GM12878 (cell line): Measurements from ENCODE around the gene ERO1B.

Source experiments
- ASH2L ChIP-seq: fragments of 300-600, 200-600 bp; sonication (generic); IDR thresholded peaks from 2 replicates; pipeline ENCODE4 v1.6.1; 2017; ENCODE audit warnings: low read depth, mild to moderate bottlenecking, borderline replicate concordance
- BHLHE40 ChIP-seq, 2 experiments: fragments of 450-650 bp in 1 of 2; IDR thresholded peaks; 2 replicates each; pipeline ENCODE4 v1.6.1; 2011 to 2017; ENCODE audit warnings: low read depth in 2 of 2, borderline replicate concordance in 1 of 2, improper control_type of control experiment in 1 of 2, low read length in 1 of 2, mild to moderate bottlenecking in 1 of 2
- EZH2 ChIP-seq: IDR thresholded peaks from 2 replicates; pipeline ENCODE4 v1.6.1; 2012; ENCODE audit warnings: low read depth, mild to moderate bottlenecking, control low read depth, inconsistent platforms, low read length, borderline replicate concordance; ENCODE audit not compliant: control insufficient read depth
- NFYA ChIP-seq: IDR thresholded peaks from 2 replicates; pipeline ENCODE4 v1.6.1; 2011; ENCODE audit warnings: low read depth, mild to moderate bottlenecking, low read length, improper control_type of control experiment, borderline replicate concordance
- POLR2AphosphoS5 ChIP-seq: IDR thresholded peaks from 2 replicates; pipeline ENCODE4 v1.6.1; 2011; ENCODE audit warnings: mild to moderate bottlenecking, low read length, inconsistent platforms
- RFX5 ChIP-seq: IDR thresholded peaks from 2 replicates; pipeline ENCODE4 v1.6.1; 2011; ENCODE audit warnings: low read depth, low read length, improper control_type of control experiment
- SUZ12 ChIP-seq: fragments of 200-600 bp; sonication (generic); IDR thresholded peaks from one replicate; pipeline ENCODE4 v1.6.1; 2018; ENCODE audit warnings: antibody characterized with exemption, mild to moderate bottlenecking; ENCODE audit not compliant: unreplicated experiment
- TF ChIP-seq, protein P1 (sequence below), 3 experiments: IDR thresholded peaks in 2 of 3; conservative IDR thresholded peaks in 1 of 3; 2 replicates each; pipeline ENCODE4 v1.5.1; 2011; ENCODE audit warnings: low read depth in 3 of 3, low read length in 3 of 3, mild to moderate bottlenecking in 3 of 3, control low read depth in 2 of 3, moderate library complexity in 2 of 3, inconsistent platforms in 1 of 3, mixed read lengths in 1 of 3; ENCODE audit not compliant: control insufficient read depth in 2 of 3, insufficient read depth in 1 of 3; ENCODE audit errors: extremely low read depth in 1 of 3
- TF ChIP-seq, protein P2 (sequence below): IDR thresholded peaks from 2 replicates; pipeline ENCODE4 v1.6.1; 2012; ENCODE audit warnings: mild to moderate bottlenecking, low read depth, low read length

DNA sequence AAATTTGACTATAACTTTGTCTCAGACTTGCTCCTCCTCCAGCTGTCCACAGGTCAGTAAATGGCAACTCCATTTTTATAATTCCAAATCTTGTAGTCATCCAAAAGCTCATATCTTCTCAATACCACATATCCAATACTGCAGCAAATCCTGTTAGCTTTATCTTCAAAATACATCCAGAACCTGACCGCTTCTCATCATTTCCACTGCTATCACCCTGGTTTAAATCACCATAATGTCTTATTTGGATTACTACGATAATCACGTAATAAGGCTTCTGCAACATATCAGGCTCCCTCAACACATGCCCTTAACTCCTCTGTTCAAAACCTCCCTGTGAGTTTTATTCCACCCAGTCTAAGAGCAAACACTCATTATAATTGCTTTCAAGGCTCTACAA, 34.5 kb downstream of the ERO1B start:
- TF ChIP-seq NFYA (no peak), SUZ12 (no peak), BHLHE40 (IDR thresholded peaks at IDR 0.05; ENCODE audit: borderline replicate concordance in 1 of 2, low read depth in 2 of 2, low read length in 1 of 2) (no peak), POLR2AphosphoS5 (no peak), EZH2 (no peak), RFX5 (no peak), ASH2L (no peak)
- TF ChIP-seq, protein P1, sequence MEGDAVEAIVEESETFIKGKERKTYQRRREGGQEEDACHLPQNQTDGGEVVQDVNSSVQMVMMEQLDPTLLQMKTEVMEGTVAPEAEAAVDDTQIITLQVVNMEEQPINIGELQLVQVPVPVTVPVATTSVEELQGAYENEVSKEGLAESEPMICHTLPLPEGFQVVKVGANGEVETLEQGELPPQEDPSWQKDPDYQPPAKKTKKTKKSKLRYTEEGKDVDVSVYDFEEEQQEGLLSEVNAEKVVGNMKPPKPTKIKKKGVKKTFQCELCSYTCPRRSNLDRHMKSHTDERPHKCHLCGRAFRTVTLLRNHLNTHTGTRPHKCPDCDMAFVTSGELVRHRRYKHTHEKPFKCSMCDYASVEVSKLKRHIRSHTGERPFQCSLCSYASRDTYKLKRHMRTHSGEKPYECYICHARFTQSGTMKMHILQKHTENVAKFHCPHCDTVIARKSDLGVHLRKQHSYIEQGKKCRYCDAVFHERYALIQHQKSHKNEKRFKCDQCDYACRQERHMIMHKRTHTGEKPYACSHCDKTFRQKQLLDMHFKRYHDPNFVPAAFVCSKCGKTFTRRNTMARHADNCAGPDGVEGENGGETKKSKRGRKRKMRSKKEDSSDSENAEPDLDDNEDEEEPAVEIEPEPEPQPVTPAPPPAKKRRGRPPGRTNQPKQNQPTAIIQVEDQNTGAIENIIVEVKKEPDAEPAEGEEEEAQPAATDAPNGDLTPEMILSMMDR (IDR thresholded peaks at IDR 0.05 in 2 of 3, conservative IDR thresholded peaks at IDR 0.05 in 1 of 3; ENCODE audit: control insufficient read depth in 2 of 3, extremely low read depth in 1 of 3, insufficient read depth in 1 of 3, low read depth in 3 of 3, low read length in 3 of 3): no peak
- TF ChIP-seq, protein P2, sequence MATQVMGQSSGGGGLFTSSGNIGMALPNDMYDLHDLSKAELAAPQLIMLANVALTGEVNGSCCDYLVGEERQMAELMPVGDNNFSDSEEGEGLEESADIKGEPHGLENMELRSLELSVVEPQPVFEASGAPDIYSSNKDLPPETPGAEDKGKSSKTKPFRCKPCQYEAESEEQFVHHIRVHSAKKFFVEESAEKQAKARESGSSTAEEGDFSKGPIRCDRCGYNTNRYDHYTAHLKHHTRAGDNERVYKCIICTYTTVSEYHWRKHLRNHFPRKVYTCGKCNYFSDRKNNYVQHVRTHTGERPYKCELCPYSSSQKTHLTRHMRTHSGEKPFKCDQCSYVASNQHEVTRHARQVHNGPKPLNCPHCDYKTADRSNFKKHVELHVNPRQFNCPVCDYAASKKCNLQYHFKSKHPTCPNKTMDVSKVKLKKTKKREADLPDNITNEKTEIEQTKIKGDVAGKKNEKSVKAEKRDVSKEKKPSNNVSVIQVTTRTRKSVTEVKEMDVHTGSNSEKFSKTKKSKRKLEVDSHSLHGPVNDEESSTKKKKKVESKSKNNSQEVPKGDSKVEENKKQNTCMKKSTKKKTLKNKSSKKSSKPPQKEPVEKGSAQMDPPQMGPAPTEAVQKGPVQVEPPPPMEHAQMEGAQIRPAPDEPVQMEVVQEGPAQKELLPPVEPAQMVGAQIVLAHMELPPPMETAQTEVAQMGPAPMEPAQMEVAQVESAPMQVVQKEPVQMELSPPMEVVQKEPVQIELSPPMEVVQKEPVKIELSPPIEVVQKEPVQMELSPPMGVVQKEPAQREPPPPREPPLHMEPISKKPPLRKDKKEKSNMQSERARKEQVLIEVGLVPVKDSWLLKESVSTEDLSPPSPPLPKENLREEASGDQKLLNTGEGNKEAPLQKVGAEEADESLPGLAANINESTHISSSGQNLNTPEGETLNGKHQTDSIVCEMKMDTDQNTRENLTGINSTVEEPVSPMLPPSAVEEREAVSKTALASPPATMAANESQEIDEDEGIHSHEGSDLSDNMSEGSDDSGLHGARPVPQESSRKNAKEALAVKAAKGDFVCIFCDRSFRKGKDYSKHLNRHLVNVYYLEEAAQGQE: no peak
